ENCODE data around the gene MYO5B. TPM values are rescaled to one million over a fixed set of nuclear protein-coding genes. Genes with fewer than 3 reads are reported as not detected.
A peak's percentile ranks its signal among the peaks of the same experiment; 100 is the strongest.
"Not testable (repeated sequence)": the region's sequence is repeated elsewhere in the genome, so short reads cannot be mapped to it uniquely, and the experiment has no call there.

MYO5B gene
- not detected in 2 replicates for total RNA-seq

DNA sequence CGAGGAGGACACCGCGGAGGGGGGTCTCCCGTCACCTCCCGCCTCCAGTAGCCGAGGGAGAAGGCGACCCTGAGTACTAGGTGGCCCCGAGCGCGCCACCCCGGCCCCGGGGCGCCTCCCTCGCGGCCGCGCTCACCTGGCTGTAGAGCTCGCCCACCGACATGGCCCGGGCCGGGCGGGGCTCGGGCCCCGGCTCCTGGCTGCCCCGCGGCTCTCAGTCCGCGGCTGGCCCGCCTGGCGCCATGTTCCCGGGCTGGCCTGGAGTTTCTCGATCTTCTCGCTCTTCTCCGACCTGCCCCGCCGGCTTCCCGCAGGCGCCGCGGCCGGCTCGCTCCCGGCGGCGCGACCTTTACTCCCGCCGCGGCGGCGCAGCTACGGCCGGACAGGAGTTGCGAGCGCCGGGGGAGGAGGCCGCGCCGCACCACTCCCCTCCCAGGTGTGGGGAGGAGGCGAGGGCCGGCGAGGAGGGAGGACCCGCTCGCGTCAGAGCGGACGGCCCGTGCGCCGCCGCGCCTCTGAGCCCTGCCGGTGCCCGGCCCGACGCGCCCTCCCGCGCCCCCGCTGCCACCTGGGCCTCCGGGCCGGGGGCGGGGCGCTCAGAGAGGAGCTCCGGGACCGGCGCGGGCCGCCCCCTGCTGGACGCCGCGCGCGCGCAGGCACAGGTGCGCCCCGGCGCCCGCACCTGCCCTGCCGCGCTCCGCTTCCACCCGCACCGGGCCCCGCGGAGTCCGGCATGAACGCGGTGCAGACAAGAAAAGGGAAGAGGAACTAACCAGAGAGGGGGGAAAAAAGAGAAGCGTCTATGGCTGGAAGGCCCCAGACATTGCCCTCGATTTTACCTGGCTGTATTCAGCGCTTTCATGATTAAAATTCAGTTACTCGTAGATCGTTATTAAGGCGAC lies at the start of gene MYO5B:
Gene MYO5B, minus strand, starts transcription at position 517 of the 902 bp plus-strand sequence. Its CDS starts 354 bp downstream, at position 163.
- no peaks in the 10 kb centered on the region for H3K9me3 Mint-ChIP-seq
- peaks cover 64% of the 10 kb centered on the region for H3K27me3 Mint-ChIP-seq (ENCODE audit: low read depth)
- intact Hi-C loops (cut with micrococcal nuclease): loop anchor here (5.0 kb wide), 1 partner anchor 183 kb away; no protein-coding TSS in a partner anchor
- no peaks in the 10 kb centered on the region for H3K36me3 Mint-ChIP-seq (ENCODE audit: low read depth)
- no peaks in the 10 kb centered on the region for H3K4me1 Mint-ChIP-seq (ENCODE audit: low read depth)
- H3K4me3 Mint-ChIP-seq (ENCODE audit: low read depth): peak within 1 kb of the TSS; percentile 13
- peak; percentile 17 for DNase-seq (ENCODE audit: low spot score)
- H3K27ac Mint-ChIP-seq: no peak within 1 kb of the TSS

DNA sequence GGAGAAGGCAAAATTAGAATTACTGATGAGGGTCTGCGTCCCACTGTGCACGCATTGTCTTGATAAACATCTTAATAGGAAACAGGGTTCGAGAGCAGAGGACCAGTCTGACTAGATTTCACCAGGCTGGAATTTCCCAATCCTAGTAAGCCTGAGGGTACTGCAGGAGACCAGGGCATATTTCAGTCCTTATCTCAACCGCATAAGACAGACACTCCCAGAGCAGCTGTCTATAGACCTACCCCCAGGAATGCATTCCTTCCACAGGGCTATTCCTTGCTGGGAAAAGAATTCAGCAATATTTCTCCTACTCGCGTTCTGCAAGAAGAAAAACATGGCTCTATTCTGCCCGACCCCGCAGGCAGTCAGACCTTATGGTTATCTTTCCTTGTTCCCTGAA lies 46.8 kb upstream of the MYO5B start:
- H3K27ac Mint-ChIP-seq; H3K4me1 Mint-ChIP-seq (ENCODE audit: low read depth); H3K27me3 Mint-ChIP-seq (ENCODE audit: low read depth); DNase-seq (ENCODE audit: low spot score); intact Hi-C loops (cut with micrococcal nuclease); H3K4me3 Mint-ChIP-seq (ENCODE audit: low read depth): not testable (repeated sequence)
- Mint-ChIP-seq H3K9me3 (peaks cover 28% of the 10 kb centered on the region), H3K36me3 (ENCODE audit: low read depth) (peaks cover 16% of the 10 kb centered on the region)

DNA sequence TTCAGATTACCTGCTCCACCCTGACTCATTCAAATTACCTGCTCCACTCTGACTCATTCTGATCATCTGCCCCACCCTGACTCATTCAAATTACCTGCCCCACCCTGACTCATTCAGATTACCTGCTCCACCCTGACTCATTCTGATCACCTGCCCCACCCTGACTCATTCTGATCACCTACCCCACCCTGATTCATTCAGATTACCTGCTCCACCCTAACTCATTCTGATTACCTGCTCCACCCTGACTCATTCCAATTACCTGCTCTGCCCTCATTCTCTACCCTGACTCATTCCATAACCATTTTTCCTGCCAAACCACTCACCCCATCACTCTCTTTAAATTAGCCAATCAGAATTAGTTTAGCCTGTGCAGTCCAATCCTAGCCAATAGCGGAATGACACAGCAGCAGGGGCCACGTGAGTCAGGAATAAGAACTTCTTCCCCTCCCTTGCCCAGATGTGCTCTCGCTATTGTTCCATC lies 45.2 kb upstream of the MYO5B start:
- peaks cover 1% of the 10 kb centered on the region for H3K27me3 Mint-ChIP-seq (ENCODE audit: low read depth)
- peaks cover 16% of the 10 kb centered on the region for H3K36me3 Mint-ChIP-seq (ENCODE audit: low read depth)
- intact Hi-C loops (cut with micrococcal nuclease): loop anchor here (1.0 kb wide), 1 partner anchor 47 kb away; the partner anchor contains the start of gene CXXC1
- H3K9me3 Mint-ChIP-seq: peaks cover 28% of the 10 kb centered on the region
- DNase-seq (ENCODE audit: low spot score): peak; percentile 16
- no peak overlapping the region for H3K4me3 Mint-ChIP-seq (ENCODE audit: low read depth)
- H3K27ac Mint-ChIP-seq: no peak overlapping the region
- peaks cover 8% of the 10 kb centered on the region for H3K4me1 Mint-ChIP-seq (ENCODE audit: low read depth)

DNA sequence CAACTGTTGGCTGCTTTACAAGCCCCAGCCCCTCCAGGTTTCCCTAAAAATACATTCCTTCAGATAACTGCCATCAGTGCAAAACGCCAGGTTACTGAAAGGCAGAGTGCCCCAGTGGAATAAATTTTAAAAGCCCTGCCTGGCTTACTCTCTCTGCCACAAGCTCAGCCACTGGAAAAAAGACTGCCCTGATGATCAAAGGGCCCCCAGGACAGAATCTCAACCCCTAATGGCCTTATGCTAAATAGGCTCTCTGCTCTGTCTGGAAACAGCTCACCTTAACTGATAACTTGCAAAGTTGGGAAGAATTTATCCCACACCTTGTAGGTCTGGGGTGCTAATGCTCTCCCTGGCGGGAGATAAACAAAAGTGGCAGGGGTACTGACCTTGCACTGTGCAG lies 37.5 kb upstream of the MYO5B start:
- intact Hi-C loops (cut with micrococcal nuclease): no loop called here
- H3K27ac Mint-ChIP-seq: no peak overlapping the region

DNA sequence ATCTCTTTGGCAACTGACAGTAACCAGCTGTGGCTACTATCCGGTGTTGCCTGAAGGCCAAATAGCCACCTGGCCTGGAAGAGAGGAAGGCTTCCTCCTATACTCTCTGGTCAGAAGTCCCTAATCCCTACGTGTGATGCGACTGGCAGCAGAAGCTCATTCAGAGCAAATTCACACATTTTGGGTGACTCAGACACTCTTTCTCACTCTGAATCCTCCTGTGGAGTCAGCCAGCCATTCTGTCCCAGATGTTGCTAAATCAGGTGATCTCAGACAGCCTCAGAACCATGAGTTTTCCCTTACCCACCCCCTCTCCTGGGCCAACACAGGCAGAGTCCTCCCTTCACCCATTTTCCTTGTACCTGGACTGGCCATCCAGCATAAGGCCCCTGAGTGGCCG lies 36.7 kb upstream of the MYO5B start:
- no peak overlapping the region for H3K27ac Mint-ChIP-seq
- H3K27me3 Mint-ChIP-seq (ENCODE audit: low read depth): peaks cover 17% of the 10 kb centered on the region
- intact Hi-C loops (cut with micrococcal nuclease): no loop called here
- no peaks in the 10 kb centered on the region for H3K4me1 Mint-ChIP-seq (ENCODE audit: low read depth)
- no peaks in the 10 kb centered on the region for H3K9me3 Mint-ChIP-seq
- no peak for DNase-seq (ENCODE audit: low spot score)
- no peaks in the 10 kb centered on the region for H3K36me3 Mint-ChIP-seq (ENCODE audit: low read depth)
- H3K4me3 Mint-ChIP-seq (ENCODE audit: low read depth): no peak overlapping the region

More for the DNA sequence above, 37.5 kb upstream of the MYO5B start:
- Mint-ChIP-seq H3K9me3 (no peaks in the 10 kb centered on the region), H3K4me3 (ENCODE audit: low read depth) (no peak overlapping the region), H3K36me3 (ENCODE audit: low read depth) (no peaks in the 10 kb centered on the region), H3K4me1 (ENCODE audit: low read depth) (no peaks in the 10 kb centered on the region), H3K27me3 (ENCODE audit: low read depth) (peaks cover 15% of the 10 kb centered on the region)
- no peak for DNase-seq (ENCODE audit: low spot score)

DNA sequence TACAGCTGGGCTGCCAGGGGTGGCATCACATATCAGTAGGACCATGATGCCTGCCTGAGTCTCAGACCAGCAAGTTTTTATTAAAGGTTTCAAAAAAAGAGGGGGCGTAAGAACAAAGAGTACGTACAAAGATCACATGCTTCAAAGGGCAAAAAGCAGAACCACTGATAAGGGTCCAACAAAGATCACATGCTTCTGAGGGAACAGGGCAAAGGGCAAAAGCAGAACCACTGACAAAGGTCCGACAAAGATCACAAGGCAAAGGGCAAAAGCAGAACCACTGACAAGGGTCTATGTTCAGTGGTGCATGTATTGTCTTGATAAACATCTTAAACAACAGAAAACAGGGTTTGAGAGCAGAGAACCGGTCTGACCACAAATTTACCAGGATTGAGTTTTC lies 25.3 kb upstream of the MYO5B start:
- H3K4me3 Mint-ChIP-seq (ENCODE audit: low read depth); H3K27ac Mint-ChIP-seq; H3K9me3 Mint-ChIP-seq; H3K4me1 Mint-ChIP-seq (ENCODE audit: low read depth); H3K36me3 Mint-ChIP-seq (ENCODE audit: low read depth); intact Hi-C loops (cut with micrococcal nuclease); DNase-seq (ENCODE audit: low spot score): not testable (repeated sequence)
- peaks cover 12% of the 10 kb centered on the region for H3K27me3 Mint-ChIP-seq (ENCODE audit: low read depth)

DNA sequence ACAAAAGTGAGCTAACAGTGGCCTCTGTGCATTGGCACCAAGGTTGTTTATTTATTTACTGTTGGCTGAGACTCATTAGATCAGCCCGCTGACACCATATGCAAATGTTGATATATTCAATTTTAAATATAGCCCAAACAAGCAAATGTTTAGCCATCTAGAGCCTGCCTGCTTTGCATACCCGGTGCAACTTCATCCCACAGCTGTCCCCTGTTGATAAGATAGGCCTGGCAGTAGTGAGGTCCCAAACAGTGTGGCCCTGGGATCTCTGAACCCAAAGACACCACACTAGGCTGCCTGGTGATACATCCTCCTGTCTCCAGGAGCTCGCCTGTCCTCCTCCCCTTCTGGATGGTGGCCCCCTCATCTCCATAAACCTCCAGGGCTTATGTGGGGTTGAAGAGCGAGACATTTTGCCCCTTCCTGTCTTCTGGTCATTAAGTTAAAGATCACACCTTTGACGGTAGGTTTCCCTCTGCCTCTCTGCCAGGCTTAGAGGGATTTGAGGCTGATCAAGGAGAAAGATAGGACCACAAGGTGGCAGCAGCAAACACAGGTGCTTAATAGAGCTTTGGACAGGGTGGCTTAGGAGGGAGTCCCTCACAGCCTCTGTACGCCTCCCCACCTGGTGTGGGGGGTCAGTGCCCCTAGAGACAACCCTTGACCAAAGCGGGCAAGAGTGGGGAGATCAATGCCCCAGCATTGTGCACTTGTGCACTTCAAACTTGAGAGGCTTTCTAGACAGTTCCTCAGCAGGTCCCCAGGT lies 23.7 kb upstream of the MYO5B start:
- no peaks in the 10 kb centered on the region for H3K36me3 Mint-ChIP-seq (ENCODE audit: low read depth)
- H3K9me3 Mint-ChIP-seq: peaks cover 8% of the 10 kb centered on the region
- peak; percentile 10 for DNase-seq (ENCODE audit: low spot score)
- no peak overlapping the region for H3K27ac Mint-ChIP-seq
- H3K4me3 Mint-ChIP-seq (ENCODE audit: low read depth): no peak overlapping the region
- intact Hi-C loops (cut with micrococcal nuclease): loop anchor here (1.0 to 5.0 kb wide), 2 partner anchors 49 to 139 kb away; partner anchors contain the start of gene CFAP53
- H3K4me1 Mint-ChIP-seq (ENCODE audit: low read depth): no peaks in the 10 kb centered on the region
- H3K27me3 Mint-ChIP-seq (ENCODE audit: low read depth): peaks cover 13% of the 10 kb centered on the region

DNA sequence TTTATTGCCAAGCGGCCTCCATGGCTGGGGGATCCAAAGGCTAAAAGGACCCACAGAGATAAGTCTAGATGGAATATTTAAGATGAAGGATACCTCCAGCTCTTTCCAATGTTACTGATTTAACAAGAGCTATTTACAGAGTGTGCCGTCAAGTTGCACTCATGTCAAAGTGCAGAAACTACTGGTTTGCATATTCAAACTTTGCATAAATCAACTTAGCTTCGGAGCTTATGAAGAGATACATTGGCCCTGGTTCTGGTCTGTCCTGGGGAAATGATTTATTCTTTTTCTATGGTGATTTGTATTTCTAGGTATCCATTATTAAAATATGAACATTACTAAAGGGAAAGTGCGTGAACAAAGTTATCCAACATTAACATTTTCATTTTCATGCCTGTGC lies 14.4 kb upstream of the MYO5B start:
- Mint-ChIP-seq H3K36me3 (ENCODE audit: low read depth) (no peaks in the 10 kb centered on the region), H3K4me3 (ENCODE audit: low read depth) (no peak overlapping the region), H3K27me3 (ENCODE audit: low read depth) (peaks cover 19% of the 10 kb centered on the region), H3K4me1 (ENCODE audit: low read depth) (peaks cover 2% of the 10 kb centered on the region), H3K9me3 (no peaks in the 10 kb centered on the region), H3K27ac (no peak overlapping the region)
- no peak for DNase-seq (ENCODE audit: low spot score)
- intact Hi-C loops (cut with micrococcal nuclease): no loop called here

DNA sequence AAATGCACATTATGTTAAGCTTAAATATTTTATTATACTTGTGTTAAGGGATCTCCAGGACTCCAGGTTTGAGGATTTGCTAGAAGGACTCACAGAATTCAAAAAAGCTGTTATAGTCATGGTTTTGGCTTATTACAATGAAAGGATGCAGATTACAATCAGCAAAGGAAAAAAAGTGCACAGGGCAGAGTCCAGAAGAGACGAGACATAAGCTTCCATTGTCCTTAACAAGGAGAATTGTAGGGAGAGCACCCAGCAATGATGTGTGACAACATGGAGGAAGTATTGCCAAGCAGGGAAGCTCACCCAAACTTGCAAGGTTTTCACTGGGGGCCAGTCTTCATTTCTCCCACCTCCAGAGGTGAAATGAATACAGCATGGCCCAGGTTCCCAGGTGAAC lies 12.8 kb upstream of the MYO5B start:
- Mint-ChIP-seq H3K27me3 (ENCODE audit: low read depth) (peaks cover 35% of the 10 kb centered on the region), H3K36me3 (ENCODE audit: low read depth) (no peaks in the 10 kb centered on the region), H3K9me3 (no peaks in the 10 kb centered on the region), H3K4me3 (ENCODE audit: low read depth) (no peak overlapping the region), H3K4me1 (ENCODE audit: low read depth) (peaks cover 8% of the 10 kb centered on the region), H3K27ac (no peak overlapping the region)
- DNase-seq (ENCODE audit: low spot score): no peak
- intact Hi-C loops (cut with micrococcal nuclease): no loop called here

DNA sequence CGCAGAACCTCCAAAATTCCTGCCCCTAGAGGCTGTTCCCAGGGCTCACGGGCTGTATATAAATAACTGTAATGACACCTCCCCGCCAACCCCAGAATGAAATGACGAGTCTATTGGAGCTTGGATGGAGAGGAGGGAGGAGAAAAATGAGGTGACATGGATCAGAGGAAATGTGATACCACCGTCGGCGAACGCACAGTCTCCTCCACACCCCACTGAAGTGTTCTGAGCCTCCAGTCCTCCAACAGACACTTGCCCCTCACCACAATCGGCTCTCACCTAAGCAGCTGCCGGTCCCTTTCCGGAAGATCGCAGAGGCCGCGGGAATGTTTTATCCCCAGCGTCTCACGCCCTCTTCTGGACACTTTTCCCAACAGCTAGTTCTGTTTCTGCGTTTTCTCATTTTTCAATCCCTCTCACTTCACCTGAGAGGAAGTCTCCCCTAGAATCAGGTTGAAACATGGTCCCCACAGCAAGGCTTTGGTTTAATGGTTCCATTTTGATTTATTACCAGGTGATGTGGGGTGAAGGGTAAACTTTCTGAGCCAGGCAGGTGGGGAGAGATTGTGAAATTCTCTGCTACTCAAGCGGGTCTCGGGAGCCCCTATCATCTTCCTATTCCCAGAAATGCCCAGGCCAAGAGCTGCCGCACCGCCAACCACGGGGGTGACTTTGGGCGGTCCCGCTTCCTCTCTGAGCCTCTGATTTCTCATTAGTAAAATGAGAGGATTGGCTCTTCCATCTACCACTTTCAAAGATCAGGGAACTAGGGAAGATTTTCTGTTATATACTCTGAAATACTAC lies 9.1 kb upstream of the MYO5B start:
- peaks cover 50% of the 10 kb centered on the region for H3K27me3 Mint-ChIP-seq (ENCODE audit: low read depth)
- H3K9me3 Mint-ChIP-seq: no peaks in the 10 kb centered on the region
- no peak overlapping the region for H3K27ac Mint-ChIP-seq
- H3K4me3 Mint-ChIP-seq (ENCODE audit: low read depth): no peak overlapping the region
- H3K36me3 Mint-ChIP-seq (ENCODE audit: low read depth): no peaks in the 10 kb centered on the region
- intact Hi-C loops (cut with micrococcal nuclease): no loop called here
- H3K4me1 Mint-ChIP-seq (ENCODE audit: low read depth): peaks cover 8% of the 10 kb centered on the region
- DNase-seq (ENCODE audit: low spot score): no peak

DNA sequence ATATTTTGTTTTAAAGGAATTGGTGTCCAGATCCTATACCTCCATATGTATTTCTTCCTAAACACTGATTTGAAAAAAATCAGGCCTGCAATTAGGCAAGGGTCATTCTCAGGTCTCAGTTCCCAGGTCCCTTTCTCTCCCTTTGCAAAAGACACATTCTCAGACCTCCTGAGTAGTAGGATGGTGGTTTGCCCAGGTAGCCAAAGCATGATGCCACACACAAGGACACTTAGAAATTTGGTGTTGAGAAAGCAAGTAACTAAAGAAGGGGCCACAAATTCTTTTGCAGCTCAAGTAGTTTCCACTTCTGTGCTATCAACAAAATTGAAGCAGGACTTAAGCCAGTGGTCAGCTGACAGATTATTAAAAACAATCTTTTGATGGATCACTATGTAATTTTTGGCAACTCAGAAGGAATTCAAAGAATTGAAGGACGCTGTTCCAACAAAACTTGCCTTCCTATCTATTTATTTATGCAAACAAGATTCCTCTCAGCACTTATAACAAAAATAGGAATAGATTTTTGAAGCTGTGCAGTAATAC lies 6.6 kb upstream of the MYO5B start:
- Mint-ChIP-seq H3K27me3 (ENCODE audit: low read depth) (peaks cover 63% of the 10 kb centered on the region), H3K4me1 (ENCODE audit: low read depth) (peaks cover 8% of the 10 kb centered on the region), H3K9me3 (no peaks in the 10 kb centered on the region), H3K4me3 (ENCODE audit: low read depth) (no peak overlapping the region), H3K27ac (no peak overlapping the region), H3K36me3 (ENCODE audit: low read depth) (no peaks in the 10 kb centered on the region)
- no peak for DNase-seq (ENCODE audit: low spot score)
- intact Hi-C loops (cut with micrococcal nuclease): no loop called here

DNA sequence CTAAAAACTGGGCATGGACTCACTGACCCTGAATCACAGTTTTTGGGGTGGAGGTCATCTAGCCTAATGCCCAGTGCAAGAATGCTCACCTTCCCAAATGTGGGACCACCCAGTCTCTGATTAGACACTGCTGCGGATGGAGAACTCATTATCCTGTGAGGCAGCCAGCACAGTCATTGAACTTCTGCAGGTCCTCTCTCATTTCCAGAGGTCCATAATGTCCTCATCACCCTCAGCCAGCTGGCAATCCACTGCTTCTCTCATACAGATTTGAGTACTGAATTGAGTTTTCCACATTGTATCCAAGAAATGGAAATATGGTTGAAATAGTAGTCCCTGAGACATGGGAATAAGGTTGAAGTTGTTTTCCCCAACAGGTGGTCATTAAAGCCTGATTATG lies 5.0 kb upstream of the MYO5B start:
- no peaks in the 10 kb centered on the region for H3K9me3 Mint-ChIP-seq
- DNase-seq (ENCODE audit: low spot score): no peak
- H3K27ac Mint-ChIP-seq: no peak overlapping the region
- H3K27me3 Mint-ChIP-seq (ENCODE audit: low read depth): peaks cover 67% of the 10 kb centered on the region
- peaks cover 8% of the 10 kb centered on the region for H3K4me1 Mint-ChIP-seq (ENCODE audit: low read depth)
- H3K36me3 Mint-ChIP-seq (ENCODE audit: low read depth): no peaks in the 10 kb centered on the region
- intact Hi-C loops (cut with micrococcal nuclease): loop anchor here (5.0 kb wide), 1 partner anchor 188 kb away; no protein-coding TSS in a partner anchor
- H3K4me3 Mint-ChIP-seq (ENCODE audit: low read depth): no peak overlapping the region
